ENCODE measurements around the gene ANKRD52.
A peak's percentile ranks its signal among the peaks of the same experiment; 100 is the strongest.

DNA sequence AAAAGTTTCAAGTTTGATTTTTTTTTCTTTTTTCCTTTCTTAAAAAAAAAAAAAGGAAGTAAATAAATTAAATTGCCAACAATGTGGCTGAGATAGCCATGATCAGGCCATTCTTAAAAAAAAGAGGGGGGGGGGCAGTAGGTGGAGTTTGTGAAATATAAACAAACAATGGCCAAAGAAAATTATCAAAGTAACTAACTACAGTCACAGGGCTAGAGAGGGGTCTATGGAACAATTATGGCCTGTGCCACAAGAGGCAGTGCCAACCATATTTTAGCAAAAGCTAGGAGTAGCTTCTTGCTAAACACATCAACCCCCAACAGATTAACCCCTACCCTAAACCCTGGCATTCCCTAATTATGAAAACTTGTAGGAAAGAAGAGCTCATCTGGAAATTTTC lies 52.7 kb downstream of the ANKRD52 start:
- TF ChIP-seq CTCF (conservative IDR thresholded peaks at IDR 0.05; ENCODE audit: low read length), result peak; percentile 47
- no peak for TF ChIP-seq EZH2phosphoT487 (IDR thresholded peaks at IDR 0.05; ENCODE audit: borderline replicate concordance)
